Measurements from ENCODE around the gene SLC44A4.
"Not testable (repeated sequence)": the region's sequence is repeated elsewhere in the genome, so short reads cannot be mapped to it uniquely, and the experiment has no call there.

The SLC44A4 gene

DNA sequence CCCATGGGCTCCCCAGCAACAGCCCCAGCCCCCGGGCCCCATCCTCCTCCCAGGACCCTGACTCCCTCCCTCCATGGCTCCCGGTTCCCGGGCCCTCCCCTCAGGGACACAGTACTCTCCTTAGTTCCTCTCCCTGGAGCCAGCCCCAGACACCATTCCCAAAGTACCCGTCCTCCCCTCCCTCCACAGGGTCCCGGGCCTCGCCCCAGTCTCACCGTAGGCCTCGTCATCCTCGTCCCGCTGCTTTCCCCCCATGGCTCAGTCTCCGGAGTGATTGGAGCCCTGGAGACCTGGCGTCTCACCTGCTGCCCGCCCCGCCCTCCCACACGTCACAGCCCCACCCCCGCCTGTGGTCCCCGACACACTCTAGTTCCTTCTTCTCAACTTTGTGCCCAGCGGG is at the start of gene SLC44A4:
TSS of gene SLC44A4 (minus strand) at position 272 of the 400 bp plus-strand sequence. CDS start at position 255, 17 bp downstream.
- no peak for DNase-seq

GRCh38 chr6:31928672-31928939 is 49.8 kb upstream of the SLC44A4 start:
- DNase-seq: no peak

DNA sequence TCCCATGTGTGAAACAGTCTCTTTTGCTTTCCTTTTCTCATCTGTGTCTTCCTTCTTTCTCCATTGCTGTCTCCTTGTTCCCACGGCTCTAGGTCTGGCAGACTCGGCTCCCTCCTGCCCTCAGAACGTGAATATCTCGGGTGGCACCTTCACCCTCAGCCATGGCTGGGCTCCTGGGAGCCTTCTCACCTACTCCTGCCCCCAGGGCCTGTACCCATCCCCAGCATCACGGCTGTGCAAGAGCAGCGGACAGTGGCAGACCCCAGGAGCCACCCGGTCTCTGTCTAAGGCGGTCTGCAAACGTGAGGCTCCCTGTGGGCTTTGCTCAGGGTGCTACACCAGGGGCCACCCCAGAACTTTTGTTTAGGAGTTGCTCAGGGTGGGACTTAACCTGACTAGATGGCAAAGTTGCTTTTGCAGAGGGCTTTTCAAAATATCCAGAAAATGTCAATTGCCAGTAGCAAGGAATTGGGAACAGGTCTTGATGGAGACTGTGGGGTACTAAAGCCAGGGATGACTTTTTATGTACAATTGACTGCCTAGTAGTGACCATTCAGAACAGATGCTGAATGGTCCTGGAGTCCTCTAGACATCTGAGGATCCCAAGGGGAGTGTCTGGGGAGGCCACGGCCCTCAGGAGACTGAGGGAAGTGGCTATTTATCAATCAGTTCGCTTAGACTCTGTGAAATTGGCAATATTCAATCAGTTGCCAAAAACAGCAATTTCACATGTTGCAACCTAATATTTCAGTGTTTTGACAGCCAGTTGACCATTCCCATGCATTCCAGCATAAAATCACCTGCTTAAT is 49.3 kb upstream of the SLC44A4 start:
- DNase-seq: no peak

DNA sequence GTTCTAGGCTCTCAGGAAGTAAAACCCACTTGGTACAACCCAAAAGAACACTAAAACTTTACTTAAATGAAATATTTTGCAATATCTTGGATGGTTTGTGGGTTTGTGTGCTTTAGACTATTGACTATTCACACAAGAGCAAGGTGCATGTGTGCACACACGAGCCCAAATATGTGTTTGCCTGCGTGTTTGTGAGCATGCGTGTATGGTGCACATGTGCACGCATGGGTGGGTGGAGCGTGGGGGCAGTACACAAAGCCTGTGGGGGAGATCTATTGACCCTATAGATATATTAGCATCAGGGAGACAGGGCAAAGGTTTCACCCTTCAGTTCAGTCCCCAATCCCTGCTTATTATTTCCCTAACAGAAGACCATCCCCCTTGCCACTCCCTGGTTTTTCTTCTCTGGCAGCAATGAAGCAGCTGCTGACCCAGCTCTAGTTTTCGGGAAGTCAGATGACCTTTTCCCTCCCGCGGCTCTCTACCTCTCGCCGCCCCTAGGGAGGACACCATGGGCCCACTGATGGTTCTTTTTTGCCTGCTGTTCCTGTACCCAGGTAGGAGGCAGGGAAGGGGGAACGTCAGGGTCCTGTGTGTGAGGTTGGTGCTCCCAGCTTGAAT is 48.6 kb upstream of the SLC44A4 start, which contains the start of gene C2:
TSS of gene C2 (plus strand) at position 476 of the 621 bp plus-strand sequence. CDS start at position 512, 36 bp downstream.
- DNase-seq: no peak

DNA sequence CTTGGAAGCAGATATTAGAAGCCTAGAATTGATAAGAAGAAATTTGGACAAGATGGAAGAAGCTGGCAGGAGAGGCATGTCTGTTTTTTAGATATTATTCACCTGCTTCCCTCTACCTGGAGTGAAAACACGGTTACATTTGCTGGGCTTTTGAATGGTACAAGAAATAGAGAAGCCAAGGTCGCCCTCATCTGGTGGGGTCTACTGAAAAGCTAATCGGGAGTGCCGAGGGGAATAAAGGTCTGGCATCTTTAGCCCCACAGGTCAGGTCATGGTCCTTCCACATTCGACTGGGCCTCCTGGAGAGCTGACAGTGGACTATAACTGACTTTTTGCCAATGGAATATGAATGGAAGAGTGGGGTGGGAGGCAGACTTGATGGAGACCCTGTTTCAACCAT is 44.1 kb upstream of the SLC44A4 start:
- no peak for DNase-seq

- no peak for DNase-seq
Observed at GRCh38 chr6:31920811-31921210, 42.0 kb upstream of the SLC44A4 start.

GRCh38 chr6:31919624-31920303 is 41.0 kb upstream of the SLC44A4 start:
- DNase-seq: no peak

DNA sequence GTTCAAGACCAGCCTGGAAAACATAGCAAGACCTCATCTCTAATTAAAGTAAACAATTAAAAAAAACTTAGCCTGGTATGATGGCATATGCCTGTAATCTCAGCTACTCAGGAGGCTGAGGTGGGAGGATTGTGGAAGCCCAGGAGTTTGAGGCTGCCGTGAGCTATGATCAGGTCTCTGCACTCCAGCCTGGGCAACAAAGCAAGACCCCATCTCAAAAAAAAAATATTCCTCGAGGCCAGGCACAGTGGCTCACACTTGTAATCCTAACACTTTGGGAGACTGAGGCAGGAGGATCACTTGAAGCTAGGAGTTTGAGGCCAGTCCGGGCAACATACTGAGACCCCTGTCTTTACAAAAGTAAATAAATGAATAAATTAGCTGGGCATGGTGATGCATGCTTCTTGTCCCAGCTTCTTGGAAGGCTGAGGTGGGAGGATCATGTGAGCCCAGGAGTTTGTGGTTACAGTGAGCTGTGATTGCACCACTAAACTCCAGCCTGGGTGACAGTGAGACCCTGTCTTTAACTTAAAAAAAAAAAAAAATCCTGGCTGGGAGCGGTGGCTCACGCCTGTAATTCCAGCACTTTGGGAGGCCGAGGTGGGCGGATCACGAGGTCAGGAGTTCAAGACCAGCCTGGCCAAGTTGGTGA is 39.4 kb upstream of the SLC44A4 start:
- DNase-seq: no peak

GRCh38 chr6:31915756-31916155 is 37.0 kb upstream of the SLC44A4 start:
- no peak for DNase-seq

GRCh38 chr6:31915351-31915750 is 36.6 kb upstream of the SLC44A4 start:
- DNase-seq: no peak

DNA sequence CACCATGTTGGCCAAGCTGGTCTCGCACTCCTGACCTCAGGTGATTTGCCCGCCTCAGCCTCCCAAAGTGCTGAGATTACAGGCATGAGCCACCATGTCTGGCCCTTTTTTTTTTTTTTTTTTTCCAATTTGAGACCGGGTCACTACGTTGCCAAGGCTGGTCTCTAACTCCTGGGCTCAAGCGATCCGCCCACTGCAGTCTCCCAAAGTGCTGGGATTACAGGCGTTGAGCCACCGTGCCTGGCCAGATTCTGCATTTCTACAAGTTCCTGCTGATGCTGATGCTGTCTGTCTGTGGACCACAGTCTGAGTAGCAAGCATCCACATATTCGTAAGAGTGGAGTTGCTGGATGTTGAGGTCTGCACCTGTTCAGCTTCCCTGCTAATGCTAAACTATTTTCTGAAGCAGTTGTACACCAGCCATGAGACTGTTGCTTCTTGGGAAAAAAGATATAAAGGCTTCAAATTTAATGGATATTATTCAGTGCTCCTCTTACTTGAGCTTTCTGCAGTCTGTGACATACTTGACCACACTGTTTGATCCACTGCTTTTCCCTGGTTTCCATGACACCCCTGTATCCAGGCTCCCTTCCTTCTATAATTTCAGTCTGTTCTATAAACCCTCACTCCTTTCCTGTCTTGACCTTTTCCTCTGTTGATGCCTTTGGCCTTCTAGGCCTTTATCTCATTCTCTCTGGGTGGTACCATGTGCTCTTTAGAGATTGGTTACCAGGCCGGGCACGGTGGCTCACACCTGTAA is 33.2 kb upstream of the SLC44A4 start:
- no peak for DNase-seq

DNA sequence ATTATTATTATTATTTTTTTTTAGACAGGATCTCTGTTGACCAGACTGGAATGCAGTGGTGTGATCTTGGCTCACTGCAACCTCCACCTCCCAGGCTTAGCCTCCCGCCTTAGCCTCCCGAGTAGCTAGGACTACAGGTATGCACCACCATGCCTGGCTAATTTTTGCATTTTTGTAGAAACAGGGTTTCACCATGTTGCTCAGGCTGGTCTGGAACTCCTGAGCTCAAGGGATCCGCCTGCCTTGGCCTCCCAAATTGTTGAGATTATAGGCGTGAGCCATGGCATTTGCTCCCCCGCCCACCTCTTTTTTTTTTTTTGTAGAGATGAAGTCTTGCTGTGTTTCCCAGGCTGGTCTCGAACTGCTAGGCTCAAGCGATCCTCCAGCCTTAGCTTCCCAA is 30.5 kb upstream of the SLC44A4 start:
- not testable (repeated sequence) for DNase-seq

DNA sequence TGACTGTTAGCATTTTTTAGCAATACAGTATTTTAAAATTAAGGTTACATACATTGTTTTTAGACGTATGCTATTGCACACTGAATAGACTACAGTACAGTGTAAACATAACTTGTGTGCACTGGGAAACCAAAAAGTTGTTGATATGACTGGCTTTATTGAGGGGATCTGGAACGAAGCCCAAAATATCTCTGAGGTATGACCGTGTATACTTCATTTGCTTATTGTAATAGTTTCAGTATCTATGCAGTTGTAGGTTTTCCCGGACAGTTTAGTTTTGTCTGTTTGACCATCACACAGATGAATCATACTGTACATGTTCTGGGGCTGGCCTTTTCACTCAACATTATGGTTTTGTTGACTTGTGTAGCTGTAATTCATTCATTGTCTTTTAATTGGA is 30.0 kb upstream of the SLC44A4 start:
- DNase-seq: no peak

- not testable (repeated sequence) for DNase-seq
Observed at GRCh38 chr6:31908255-31908654, 29.5 kb upstream of the SLC44A4 start.

GRCh38 chr6:31907158-31907813 is 28.5 kb upstream of the SLC44A4 start:
- DNase-seq: no peak

DNA sequence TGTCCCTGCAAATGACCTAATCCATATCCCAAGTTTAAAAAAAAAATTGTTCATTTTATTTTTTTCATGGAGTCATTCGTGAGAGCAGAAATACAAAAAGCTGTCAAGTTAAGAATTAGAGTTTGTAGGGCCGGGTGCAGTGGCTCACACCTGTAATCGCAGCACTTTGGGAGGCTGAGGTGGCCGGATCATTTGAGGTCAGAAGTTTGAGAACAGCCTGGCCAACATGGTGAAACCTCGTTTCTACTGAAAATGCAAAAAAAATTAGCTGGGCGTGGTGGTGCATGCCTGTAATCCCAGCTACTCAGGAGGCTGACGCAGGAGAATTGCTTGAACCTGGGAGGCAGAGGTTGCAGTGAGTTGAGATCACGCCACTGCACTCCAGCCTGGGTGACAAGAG is 27.9 kb upstream of the SLC44A4 start:
- not testable (repeated sequence) for DNase-seq

DNA sequence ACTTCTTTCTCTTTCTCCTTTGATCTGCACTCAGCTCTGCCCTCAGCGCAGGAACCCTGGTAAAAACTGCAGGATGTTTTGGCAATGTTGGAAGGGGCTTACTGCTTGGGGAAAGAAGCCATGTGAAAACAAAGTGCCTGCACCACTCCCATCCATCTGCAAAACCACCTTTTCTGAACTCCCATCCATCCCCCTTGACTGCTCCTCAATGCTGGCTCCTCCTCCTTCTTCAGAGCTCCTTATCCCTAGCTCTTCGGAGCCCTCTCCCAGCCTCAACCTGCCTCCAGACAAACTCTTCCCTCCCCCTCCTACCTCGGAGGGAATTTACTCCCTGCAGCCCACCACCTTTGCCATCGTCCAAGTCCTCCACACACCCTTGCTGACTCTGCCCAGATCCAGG is 27.3 kb upstream of the SLC44A4 start:
- no peak for DNase-seq

DNA sequence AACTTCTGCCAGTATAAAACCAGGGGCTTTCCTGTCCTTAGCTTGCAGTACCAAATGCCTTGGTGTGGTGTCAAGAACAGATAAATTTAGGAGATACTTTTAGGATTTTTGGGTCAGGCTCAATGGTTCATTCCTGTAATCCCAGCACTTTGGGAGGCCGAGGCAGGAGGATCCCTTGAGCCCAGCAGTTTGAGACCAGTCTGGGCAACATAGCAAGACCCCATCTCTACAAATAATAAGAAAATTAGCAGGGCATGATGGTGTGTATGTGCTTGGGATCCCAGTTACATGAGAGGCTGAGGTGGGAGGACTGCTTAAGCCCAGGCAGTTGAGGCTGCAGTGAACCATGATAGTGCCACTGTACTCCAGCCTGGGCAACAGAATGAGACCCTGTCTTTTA is 26.2 kb upstream of the SLC44A4 start:
- no peak for DNase-seq

DNA sequence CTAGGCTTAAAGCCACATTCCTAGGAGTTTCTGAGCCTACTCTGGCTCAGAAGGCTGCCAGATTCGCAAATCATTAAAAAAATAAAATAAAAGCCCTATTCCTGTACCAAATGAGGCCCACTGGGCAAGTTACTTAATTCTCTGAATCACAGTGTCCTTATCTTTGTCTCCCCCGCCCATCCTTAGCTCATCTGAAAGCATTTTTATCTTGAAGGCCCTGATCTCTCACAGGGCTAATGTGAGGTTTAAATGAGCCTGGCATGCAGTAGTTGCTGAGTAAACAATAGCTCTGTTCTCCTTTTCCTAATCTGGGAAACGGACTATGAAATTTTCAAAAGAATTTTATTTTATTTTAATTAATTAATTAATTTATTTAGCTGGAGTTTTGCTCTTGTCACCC is 25.2 kb upstream of the SLC44A4 start:
- DNase-seq: no peak

- peak; percentile 87 for DNase-seq
Observed at GRCh38 chr6:31901953-31902643, 23.3 kb upstream of the SLC44A4 start, which contains the start of gene ZBTB12. TSS of gene ZBTB12 (minus strand) at chr6:31902086. CDS start at chr6:31901305, 781 bp downstream.

GRCh38 chr6:31901415-31901952 is 22.7 kb upstream of the SLC44A4 start:
- DNase-seq: peak; percentile 65
